ENCODE results near the gene GALNT7.

The GALNT7 gene

GRCh38 chr4:173262375-173262774 lies 93.8 kb downstream of the GALNT7 start:
- Histone ChIP-seq H3K9me3 (ENCODE audit: control insufficient read depth, insufficient read depth, low read length) (no peaks in the 10 kb centered on the region), H3K9ac (ENCODE audit: low read depth, low read length) (no peak overlapping the region), H3K4me1 (ENCODE audit: insufficient read depth, low read length) (peaks cover 4% of the 10 kb centered on the region; the same call in 1 of the 2 replicates), H3K36me3 (ENCODE audit: insufficient read depth, low read length) (no peaks in the 10 kb centered on the region)

GRCh38 chr4:173264245-173264644 lies 95.6 kb downstream of the GALNT7 start:
- no peaks in the 10 kb centered on the region for H3K9me3 ChIP-seq (ENCODE audit: control insufficient read depth, insufficient read depth, low read length)
- no peak overlapping the region for H3K9ac ChIP-seq (ENCODE audit: low read depth, low read length)
- no peaks in the 10 kb centered on the region for H3K36me3 ChIP-seq (ENCODE audit: insufficient read depth, low read length)
- H3K4me1 ChIP-seq (ENCODE audit: insufficient read depth, low read length), result no peaks in the 10 kb centered on the region

GRCh38 chr4:173264684-173265185 lies 96.1 kb downstream of the GALNT7 start:
- H3K9ac ChIP-seq (ENCODE audit: low read depth, low read length), result no peak overlapping the region
- H3K4me1 ChIP-seq (ENCODE audit: insufficient read depth, low read length), result no peaks in the 10 kb centered on the region
- H3K36me3 ChIP-seq (ENCODE audit: insufficient read depth, low read length), result no peaks in the 10 kb centered on the region
- no peaks in the 10 kb centered on the region for H3K9me3 ChIP-seq (ENCODE audit: control insufficient read depth, insufficient read depth, low read length)

GRCh38 chr4:173265751-173266150 lies 97.1 kb downstream of the GALNT7 start:
- no peaks in the 10 kb centered on the region for H3K36me3 ChIP-seq (ENCODE audit: insufficient read depth, low read length)
- H3K9me3 ChIP-seq (ENCODE audit: control insufficient read depth, insufficient read depth, low read length), result no peaks in the 10 kb centered on the region
- no peak overlapping the region for H3K9ac ChIP-seq (ENCODE audit: low read depth, low read length)
- H3K4me1 ChIP-seq (ENCODE audit: insufficient read depth, low read length), result no peaks in the 10 kb centered on the region

GRCh38 chr4:173267711-173268110 lies 99.1 kb downstream of the GALNT7 start:
- Histone ChIP-seq H3K9me3 (ENCODE audit: control insufficient read depth, insufficient read depth, low read length) (no peaks in the 10 kb centered on the region), H3K4me1 (ENCODE audit: insufficient read depth, low read length) (no peaks in the 10 kb centered on the region), H3K36me3 (ENCODE audit: insufficient read depth, low read length) (no peaks in the 10 kb centered on the region), H3K9ac (ENCODE audit: low read depth, low read length) (no peak overlapping the region)

GRCh38 chr4:173269280-173269679 lies 100.7 kb downstream of the GALNT7 start:
- no peak overlapping the region for H3K9ac ChIP-seq (ENCODE audit: low read depth, low read length)
- H3K4me1 ChIP-seq (ENCODE audit: insufficient read depth, low read length), result no peaks in the 10 kb centered on the region
- H3K9me3 ChIP-seq (ENCODE audit: control insufficient read depth, insufficient read depth, low read length), result no peaks in the 10 kb centered on the region
- H3K36me3 ChIP-seq (ENCODE audit: insufficient read depth, low read length), result no peaks in the 10 kb centered on the region

- Histone ChIP-seq H3K4me1 (ENCODE audit: insufficient read depth, low read length) (no peaks in the 10 kb centered on the region), H3K9ac (ENCODE audit: low read depth, low read length) (no peak overlapping the region), H3K9me3 (ENCODE audit: control insufficient read depth, insufficient read depth, low read length) (no peaks in the 10 kb centered on the region), H3K36me3 (ENCODE audit: insufficient read depth, low read length) (no peaks in the 10 kb centered on the region)
Measured at GRCh38 chr4:173270312-173271027, 101.9 kb downstream of the GALNT7 start.

- Histone ChIP-seq H3K4me1 (ENCODE audit: insufficient read depth, low read length) (no peaks in the 10 kb centered on the region), H3K9me3 (ENCODE audit: control insufficient read depth, insufficient read depth, low read length) (no peaks in the 10 kb centered on the region), H3K36me3 (ENCODE audit: insufficient read depth, low read length) (no peaks in the 10 kb centered on the region), H3K9ac (ENCODE audit: low read depth, low read length) (no peak overlapping the region)
Measured at GRCh38 chr4:173272314-173272713, 103.7 kb downstream of the GALNT7 start.

GRCh38 chr4:173272996-173273395 lies 104.4 kb downstream of the GALNT7 start:
- no peaks in the 10 kb centered on the region for H3K9me3 ChIP-seq (ENCODE audit: control insufficient read depth, insufficient read depth, low read length)
- H3K36me3 ChIP-seq (ENCODE audit: insufficient read depth, low read length), result no peaks in the 10 kb centered on the region
- no peaks in the 10 kb centered on the region for H3K4me1 ChIP-seq (ENCODE audit: insufficient read depth, low read length)
- no peak overlapping the region for H3K9ac ChIP-seq (ENCODE audit: low read depth, low read length)

GRCh38 chr4:173273941-173274340 lies 105.3 kb downstream of the GALNT7 start:
- Histone ChIP-seq H3K9me3 (ENCODE audit: control insufficient read depth, insufficient read depth, low read length) (no peaks in the 10 kb centered on the region), H3K36me3 (ENCODE audit: insufficient read depth, low read length) (no peaks in the 10 kb centered on the region), H3K9ac (ENCODE audit: low read depth, low read length) (no peak overlapping the region), H3K4me1 (ENCODE audit: insufficient read depth, low read length) (no peaks in the 10 kb centered on the region)

- Histone ChIP-seq H3K4me1 (ENCODE audit: insufficient read depth, low read length) (no peaks in the 10 kb centered on the region), H3K36me3 (ENCODE audit: insufficient read depth, low read length) (no peaks in the 10 kb centered on the region), H3K9me3 (ENCODE audit: control insufficient read depth, insufficient read depth, low read length) (no peaks in the 10 kb centered on the region), H3K9ac (ENCODE audit: low read depth, low read length) (no peak overlapping the region)
Measured at GRCh38 chr4:173274744-173275143, 106.1 kb downstream of the GALNT7 start.

- Histone ChIP-seq H3K36me3 (ENCODE audit: insufficient read depth, low read length) (no peaks in the 10 kb centered on the region), H3K9me3 (ENCODE audit: control insufficient read depth, insufficient read depth, low read length) (no peaks in the 10 kb centered on the region), H3K4me1 (ENCODE audit: insufficient read depth, low read length) (no peaks in the 10 kb centered on the region), H3K9ac (ENCODE audit: low read depth, low read length) (no peak overlapping the region)
Measured at GRCh38 chr4:173275150-173275549, 106.5 kb downstream of the GALNT7 start.

GRCh38 chr4:173277340-173277739 lies 108.7 kb downstream of the GALNT7 start:
- Histone ChIP-seq H3K9ac (ENCODE audit: low read depth, low read length) (no peak overlapping the region), H3K36me3 (ENCODE audit: insufficient read depth, low read length) (no peaks in the 10 kb centered on the region), H3K9me3 (ENCODE audit: control insufficient read depth, insufficient read depth, low read length) (no peaks in the 10 kb centered on the region), H3K4me1 (ENCODE audit: insufficient read depth, low read length) (no peaks in the 10 kb centered on the region)

- Histone ChIP-seq H3K36me3 (ENCODE audit: insufficient read depth, low read length) (no peaks in the 10 kb centered on the region), H3K9ac (ENCODE audit: low read depth, low read length) (no peak overlapping the region), H3K4me1 (ENCODE audit: insufficient read depth, low read length) (no peaks in the 10 kb centered on the region), H3K9me3 (ENCODE audit: control insufficient read depth, insufficient read depth, low read length) (peaks cover 17% of the 10 kb centered on the region)
Measured at GRCh38 chr4:173280998-173281397, 112.4 kb downstream of the GALNT7 start.

- Histone ChIP-seq H3K9ac (ENCODE audit: low read depth, low read length) (no peak overlapping the region), H3K4me1 (ENCODE audit: insufficient read depth, low read length) (no peaks in the 10 kb centered on the region), H3K9me3 (ENCODE audit: control insufficient read depth, insufficient read depth, low read length) (peaks cover 18% of the 10 kb centered on the region), H3K36me3 (ENCODE audit: insufficient read depth, low read length) (no peaks in the 10 kb centered on the region)
Measured at GRCh38 chr4:173281406-173282255, 113.0 kb downstream of the GALNT7 start.

Data from ES-I3 (cell line).